Smooth muscle cell (in vitro differentiated cells): ENCODE measurements around the gene UBE2G2. TPM values are rescaled to one million over a fixed set of nuclear protein-coding genes. Genes with fewer than 3 reads are reported as not detected.

Experiments
- DNase-seq: peaks from one replicate; lab custom pipeline; 2025; ENCODE audit not compliant: unreplicated experiment; lab: John Stamatoyannopoulos, UW
- H2AFZ ChIP-seq: fragments of 200-600 bp; sonication (generic); 2 replicates; pipeline ENCODE4 v1.6.0; 2016; ENCODE audit warnings: antibody characterized with exemption, low read depth, mild to moderate bottlenecking
- H3F3A ChIP-seq: fragments of 200-600 bp; sonication (generic); 2 replicates; pipeline ENCODE4 v1.6.0; 2017; ENCODE audit warnings: antibody characterized with exemption, low read depth
- H3K27ac ChIP-seq: fragments of 200-600 bp; sonication (generic); 2 replicates; pipeline ENCODE4 v1.5.1; 2016; ENCODE audit warnings: low read depth, mild to moderate bottlenecking
- H3K27me3 ChIP-seq: fragments of 200-600 bp; sonication (generic); 2 replicates; pipeline ENCODE4 v1.6.1; 2016; ENCODE audit warnings: low read depth, mild to moderate bottlenecking
- H3K36me3 ChIP-seq: fragments of 200-600 bp; sonication (generic); 2 replicates; pipeline ENCODE4 v1.5.1; 2016; ENCODE audit warnings: low read depth
- H3K4me1 ChIP-seq: fragments of 200-600 bp; sonication (generic); 2 replicates; pipeline ENCODE4 v1.5.1; 2016; ENCODE audit warnings: low read depth
- H3K4me2 ChIP-seq: fragments of 200-600 bp; sonication (generic); 2 replicates; pipeline ENCODE4 v1.6.0; 2016; ENCODE audit warnings: mild to moderate bottlenecking
- H3K4me3 ChIP-seq: fragments of 200-600 bp; sonication (generic); 2 replicates; pipeline ENCODE4 v1.5.1; 2016; ENCODE audit warnings: mild to moderate bottlenecking
- H3K79me2 ChIP-seq: fragments of 200-600 bp; sonication (generic); 2 replicates; pipeline ENCODE4 v1.6.0; 2016; ENCODE audit warnings: low read depth, mild to moderate bottlenecking
- H3K9ac ChIP-seq: fragments of 200-600 bp; sonication (generic); 2 replicates; pipeline ENCODE4 v1.6.0; 2016; ENCODE audit warnings: low read depth
- H3K9me3 ChIP-seq: fragments of 200-600 bp; sonication (generic); replicated peaks from 2 replicates; pipeline ENCODE4 v1.5.1; 2016; ENCODE audit warnings: low read depth
- H4K20me1 ChIP-seq: fragments of 200-600 bp; sonication (generic); 2 replicates; pipeline ENCODE4 v1.6.0; 2016; ENCODE audit warnings: low read depth
- WGBS: methylation state at CpG from one replicate; pipeline ENCODE4 v1.1.7; 2016; ENCODE audit warnings: low lambda C conversion rate; 5-methylcytosine and 5-hydroxymethylcytosine counted together
- polyA plus RNA-seq: library from polyadenylated mRNA; unstranded; fragments of >200 nt; fragmentation: Nextera tagmentation; extraction: Ambion mirVana; gene quantifications from 2 replicates; pipeline ENCODE4 v1.2.1, GENCODE V29; 2016
- total RNA-seq: library from RNA; depleted of rRNA; stranded (reverse); fragments of >200 nt; gene quantifications from 2 replicates; pipeline ENCODE4 v1.2.3, GENCODE V29; 2014
- TF ChIP-seq, protein P1 (sequence below): fragments of 200-600 bp; sonication (generic); IDR thresholded peaks from 2 replicates; pipeline ENCODE4 v1.5.1; 2017; ENCODE audit warnings: borderline replicate concordance, mild to moderate bottlenecking, antibody characterized with exemption; ENCODE audit not compliant: insufficient read depth, poor library complexity, severe bottlenecking

UBE2G2 gene
- total and polyA plus RNA-seq, 2 experiments from 2014 or later: 33.1 to 34.1 TPM

GRCh38 chr21:44849616-44850130 is 48.1 kb upstream of the UBE2G2 start:
- 98% methylated on average over 12 of the region's 12 CpGs for WGBS
- Histone ChIP-seq H3K4me2 (no peak overlapping the region), H3K9ac (no peak overlapping the region), H3K79me2 (peaks cover 20% of the 10 kb centered on the region), H3K9me3 (no peaks in the 10 kb centered on the region), H4K20me1 (peaks cover 63% of the 10 kb centered on the region), H3K27ac (no peak overlapping the region), H3K36me3 (peaks cover 13% of the 10 kb centered on the region), H2AFZ (no peak overlapping the region), H3K4me1 (peaks cover 12% of the 10 kb centered on the region), H3K4me3 (no peak overlapping the region), H3K27me3 (no peaks in the 10 kb centered on the region), H3F3A (peaks cover 9% of the 10 kb centered on the region)
- TF ChIP-seq, protein P1, sequence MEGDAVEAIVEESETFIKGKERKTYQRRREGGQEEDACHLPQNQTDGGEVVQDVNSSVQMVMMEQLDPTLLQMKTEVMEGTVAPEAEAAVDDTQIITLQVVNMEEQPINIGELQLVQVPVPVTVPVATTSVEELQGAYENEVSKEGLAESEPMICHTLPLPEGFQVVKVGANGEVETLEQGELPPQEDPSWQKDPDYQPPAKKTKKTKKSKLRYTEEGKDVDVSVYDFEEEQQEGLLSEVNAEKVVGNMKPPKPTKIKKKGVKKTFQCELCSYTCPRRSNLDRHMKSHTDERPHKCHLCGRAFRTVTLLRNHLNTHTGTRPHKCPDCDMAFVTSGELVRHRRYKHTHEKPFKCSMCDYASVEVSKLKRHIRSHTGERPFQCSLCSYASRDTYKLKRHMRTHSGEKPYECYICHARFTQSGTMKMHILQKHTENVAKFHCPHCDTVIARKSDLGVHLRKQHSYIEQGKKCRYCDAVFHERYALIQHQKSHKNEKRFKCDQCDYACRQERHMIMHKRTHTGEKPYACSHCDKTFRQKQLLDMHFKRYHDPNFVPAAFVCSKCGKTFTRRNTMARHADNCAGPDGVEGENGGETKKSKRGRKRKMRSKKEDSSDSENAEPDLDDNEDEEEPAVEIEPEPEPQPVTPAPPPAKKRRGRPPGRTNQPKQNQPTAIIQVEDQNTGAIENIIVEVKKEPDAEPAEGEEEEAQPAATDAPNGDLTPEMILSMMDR: no peak
- no peak for DNase-seq

GRCh38 chr21:44848821-44849521 is 47.4 kb upstream of the UBE2G2 start:
- TF ChIP-seq, protein P1: no peak
- Histone ChIP-seq H2AFZ (no peak overlapping the region), H3K27ac (no peak overlapping the region), H3F3A (peaks cover 9% of the 10 kb centered on the region), H4K20me1 (peaks cover 56% of the 10 kb centered on the region), H3K9me3 (no peaks in the 10 kb centered on the region), H3K4me2 (no peak overlapping the region), H3K79me2 (peaks cover 13% of the 10 kb centered on the region), H3K27me3 (no peaks in the 10 kb centered on the region), H3K4me1 (peaks cover 12% of the 10 kb centered on the region), H3K36me3 (peaks cover 13% of the 10 kb centered on the region), H3K4me3 (no peak overlapping the region), H3K9ac (no peak overlapping the region)
- DNase-seq: no peak
- WGBS: 96% methylated on average over 36 of the region's 36 CpGs

GRCh38 chr21:44847261-44848056 is 45.8 kb upstream of the UBE2G2 start:
- Histone ChIP-seq H3K9ac (no peak overlapping the region), H2AFZ (no peak overlapping the region), H3K4me3 (no peak overlapping the region), H3K4me2 (no peak overlapping the region), H4K20me1 (peaks cover 41% of the 10 kb centered on the region), H3K4me1 (peaks cover 12% of the 10 kb centered on the region), H3F3A (peaks cover 9% of the 10 kb centered on the region), H3K9me3 (no peaks in the 10 kb centered on the region), H3K36me3 (peaks cover 13% of the 10 kb centered on the region), H3K79me2 (peaks cover 7% of the 10 kb centered on the region), H3K27me3 (no peaks in the 10 kb centered on the region), H3K27ac (no peak overlapping the region)
- 92% methylated on average over 18 of the region's 24 CpGs for WGBS
- DNase-seq: no peak
- TF ChIP-seq, protein P1: no peak
